ENCODE results near the gene ZNF143. TPM values are rescaled to one million over a fixed set of nuclear protein-coding genes. Genes with fewer than 3 reads are reported as not detected.

ZNF143 gene
- total and polyA plus RNA-seq, 10 of the 15 experiments (the other 5 are each of a cell fraction or from before 2014, with no cell fraction given), result 13.6 to 48.7 (median 19.4) TPM

DNA sequence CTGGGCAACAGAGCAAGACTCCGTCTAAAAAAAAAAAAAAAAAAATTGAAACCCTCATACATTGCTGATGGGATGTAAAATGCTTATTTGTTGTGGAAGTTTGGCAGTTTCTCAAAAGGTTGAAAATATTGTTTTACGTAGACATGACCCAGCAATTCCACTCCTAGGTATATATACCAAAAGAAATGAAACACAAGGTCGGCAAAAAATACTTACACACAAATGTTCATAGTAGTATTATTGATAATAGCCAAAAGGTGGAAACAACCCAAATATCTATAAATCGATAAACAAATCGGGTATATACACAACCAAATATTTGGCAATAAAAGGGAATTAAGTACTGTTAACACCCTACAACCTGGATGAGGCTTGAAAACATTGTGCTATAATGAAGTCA lies 5.1 kb upstream of the ZNF143 start:
- BruUV-seq (replicated peaks), result no TSS peak
- no peaks in the 10 kb centered on the region for H4K20me1 ChIP-seq (ENCODE audit: control insufficient read depth, insufficient read depth)
- H3K9ac ChIP-seq (ENCODE audit: control insufficient read depth, insufficient read depth, low read length), result no peak overlapping the region
- ChIA-PET SMC1A (ENCODE audit: uncharacterized antibody, unreplicated experiment) (interaction anchor here (0.8 kb wide), 1 partner anchor 52 kb away, joined by 4 read pairs; no protein-coding TSS in a partner anchor), CTCF (no interaction called here), POLR2A (no interaction called here), RAD21 (ENCODE audit: unreplicated experiment) (interaction anchor here (0.7 kb wide), 1 partner anchor 19 kb away, joined by 3 read pairs; no protein-coding TSS in a partner anchor)
- no peak for ATAC-seq
- no peaks in the 10 kb centered on the region for H3K27me3 ChIP-seq (replicated peaks in 1 of 2; ENCODE audit: control insufficient read depth in 2 of 2, insufficient read depth in 2 of 2, low read length in 1 of 2)
- DNase-seq (ENCODE audit: low read depth, low spot score), result no peak
- H2AFZ ChIP-seq (ENCODE audit: control insufficient read depth, low read depth, low read length), result no peak overlapping the region
- no peak overlapping the region for H3K4me3 ChIP-seq
- no peak overlapping the region for H3K27ac ChIP-seq (ENCODE audit: control insufficient read depth, insufficient read depth)
- H3K4me2 ChIP-seq (ENCODE audit: control insufficient read depth, insufficient read depth), result no peak overlapping the region
- WGBS (ENCODE audit: insufficient coverage, insufficient replicate concordance, low lambda C conversion rate, missing lambda C conversion rate), result 96% methylated on average over 4 of the region's 5 CpGs
- intact Hi-C loops (cut with micrococcal nuclease; ENCODE audit: unreplicated experiment), result no loop called here
- no peaks in the 10 kb centered on the region for H3K4me1 ChIP-seq (ENCODE audit: control insufficient read depth, insufficient read depth, low read length)
- FAIRE-seq, result no peak
- H3K9me3 ChIP-seq (replicated peaks; ENCODE audit: control insufficient read depth, insufficient read depth, low read length), result no peaks in the 10 kb centered on the region
- H3K79me2 ChIP-seq (ENCODE audit: control insufficient read depth, insufficient read depth, low read length), result peaks cover 16% of the 10 kb centered on the region
- in situ Hi-C loops (cut with MboI), result no loop called here
- H3K36me3 ChIP-seq (ENCODE audit: control insufficient read depth in 2 of 2, insufficient read depth in 2 of 2, low read length in 1 of 2), result no peaks in the 10 kb centered on the region
- no peak for TF ChIP-seq EED (IDR thresholded peaks at IDR 0.05; ENCODE audit: low read depth)
- TF ChIP-seq NBN (IDR thresholded peaks at IDR 0.05), result no peak

DNA sequence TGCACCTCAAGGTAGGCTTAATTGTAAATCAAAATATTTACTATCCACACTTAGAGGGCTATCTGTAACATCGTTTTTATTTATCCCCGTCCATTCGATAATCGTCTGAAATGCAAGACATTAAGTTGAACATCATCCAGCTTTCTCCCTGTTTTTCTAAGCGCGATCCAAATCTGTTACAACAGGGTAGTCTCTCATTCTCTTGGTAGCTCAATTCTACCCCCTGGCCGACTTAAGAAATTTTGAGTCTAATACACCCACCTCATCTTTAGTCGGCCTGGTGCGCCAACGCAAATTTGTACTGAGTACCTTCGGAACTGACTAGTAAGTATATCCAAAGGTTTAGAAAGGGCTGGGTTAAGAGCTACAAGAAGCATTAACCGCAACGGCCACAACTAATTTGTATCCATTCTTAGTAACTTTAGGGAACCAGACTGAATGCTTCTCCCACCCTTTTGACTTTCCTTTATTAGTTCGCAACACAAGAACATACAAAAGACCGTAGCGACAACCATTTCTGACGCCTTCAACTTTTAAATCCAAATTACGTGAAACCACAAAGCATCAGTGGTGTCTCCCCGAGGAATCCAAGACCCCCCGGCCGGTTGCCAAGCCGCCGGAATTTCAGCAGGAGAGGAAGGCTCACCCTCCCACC lies 1.0 kb upstream of the ZNF143 start:
- Histone ChIP-seq H3K9me3 (replicated peaks; ENCODE audit: control insufficient read depth, insufficient read depth, low read length) (no peaks in the 10 kb centered on the region), H3K36me3 (ENCODE audit: control insufficient read depth in 2 of 2, insufficient read depth in 2 of 2, low read length in 1 of 2) (no peaks in the 10 kb centered on the region), H4K20me1 (ENCODE audit: control insufficient read depth, insufficient read depth) (no peaks in the 10 kb centered on the region), H3K9ac (ENCODE audit: control insufficient read depth, insufficient read depth, low read length) (peak overlapping the region; percentile 100), H3K4me2 (ENCODE audit: control insufficient read depth, insufficient read depth) (peak overlapping the region; percentile 97), H3K27ac (ENCODE audit: control insufficient read depth, insufficient read depth) (peak overlapping the region; percentile 100), H3K4me3 (peak overlapping the region; percentile 98), H3K4me1 (ENCODE audit: control insufficient read depth, insufficient read depth, low read length) (peaks cover 7% of the 10 kb centered on the region), H3K27me3 (replicated peaks in 1 of 2; ENCODE audit: control insufficient read depth in 2 of 2, insufficient read depth in 2 of 2, low read length in 1 of 2) (no peaks in the 10 kb centered on the region), H2AFZ (ENCODE audit: control insufficient read depth, low read depth, low read length) (peak overlapping the region; percentile 85), H3K79me2 (ENCODE audit: control insufficient read depth, insufficient read depth, low read length) (peaks cover 46% of the 10 kb centered on the region)
- CTCF ChIA-PET, result interaction anchor here (0.6 to 4.2 kb wide), 15 partner anchors 12 to 546 kb away, joined by 3 to 35 read pairs (median 4); partner anchors contain the start of gene IPO7
- in situ Hi-C loops (cut with MboI), result no loop called here
- ATAC-seq, result peak; percentile 1; the same call in 1 of the 3 replicates
- FAIRE-seq, result peak; percentile 66
- 1% methylated on average over 23 of the region's 23 CpGs for WGBS (ENCODE audit: insufficient coverage, insufficient replicate concordance, low lambda C conversion rate, missing lambda C conversion rate)
- RAD21 ChIA-PET (ENCODE audit: unreplicated experiment), result interaction anchor here (0.6 to 3.7 kb wide), 17 partner anchors 10 to 876 kb away, joined by 3 to 20 read pairs (median 6); partner anchors contain the start of genes IPO7 and WEE1
- POLR2A ChIA-PET, result interaction anchor here (0.5 to 2.7 kb wide), 22 partner anchors 8 to 179 kb away, joined by 3 to 11 read pairs (median 6); partner anchors contain the start of genes IPO7 and WEE1
- SMC1A ChIA-PET (ENCODE audit: uncharacterized antibody, unreplicated experiment), result interaction anchor here (0.5 to 3.5 kb wide), 19 partner anchors 12 to 330 kb away, joined by 3 to 21 read pairs (median 4); partner anchors contain the start of gene TMEM41B
- DNase-seq (ENCODE audit: low read depth, low spot score), result no peak
- intact Hi-C loops (cut with micrococcal nuclease; ENCODE audit: unreplicated experiment), result loop anchor here (2.0 to 5.0 kb wide), 4 partner anchors 47 to 288 kb away; no protein-coding TSS in a partner anchor
- TSS peak; percentile 96 for BruUV-seq (replicated peaks)
- TF ChIP-seq SRF (IDR thresholded peaks at IDR 0.05; ENCODE audit: low read depth in 2 of 2, low read length in 2 of 2), result no peak
- no peak for TF ChIP-seq SPI1 (IDR thresholded peaks at IDR 0.05; ENCODE audit: borderline replicate concordance, insufficient read depth, low read depth, low read length)
- TF ChIP-seq, protein P1, sequence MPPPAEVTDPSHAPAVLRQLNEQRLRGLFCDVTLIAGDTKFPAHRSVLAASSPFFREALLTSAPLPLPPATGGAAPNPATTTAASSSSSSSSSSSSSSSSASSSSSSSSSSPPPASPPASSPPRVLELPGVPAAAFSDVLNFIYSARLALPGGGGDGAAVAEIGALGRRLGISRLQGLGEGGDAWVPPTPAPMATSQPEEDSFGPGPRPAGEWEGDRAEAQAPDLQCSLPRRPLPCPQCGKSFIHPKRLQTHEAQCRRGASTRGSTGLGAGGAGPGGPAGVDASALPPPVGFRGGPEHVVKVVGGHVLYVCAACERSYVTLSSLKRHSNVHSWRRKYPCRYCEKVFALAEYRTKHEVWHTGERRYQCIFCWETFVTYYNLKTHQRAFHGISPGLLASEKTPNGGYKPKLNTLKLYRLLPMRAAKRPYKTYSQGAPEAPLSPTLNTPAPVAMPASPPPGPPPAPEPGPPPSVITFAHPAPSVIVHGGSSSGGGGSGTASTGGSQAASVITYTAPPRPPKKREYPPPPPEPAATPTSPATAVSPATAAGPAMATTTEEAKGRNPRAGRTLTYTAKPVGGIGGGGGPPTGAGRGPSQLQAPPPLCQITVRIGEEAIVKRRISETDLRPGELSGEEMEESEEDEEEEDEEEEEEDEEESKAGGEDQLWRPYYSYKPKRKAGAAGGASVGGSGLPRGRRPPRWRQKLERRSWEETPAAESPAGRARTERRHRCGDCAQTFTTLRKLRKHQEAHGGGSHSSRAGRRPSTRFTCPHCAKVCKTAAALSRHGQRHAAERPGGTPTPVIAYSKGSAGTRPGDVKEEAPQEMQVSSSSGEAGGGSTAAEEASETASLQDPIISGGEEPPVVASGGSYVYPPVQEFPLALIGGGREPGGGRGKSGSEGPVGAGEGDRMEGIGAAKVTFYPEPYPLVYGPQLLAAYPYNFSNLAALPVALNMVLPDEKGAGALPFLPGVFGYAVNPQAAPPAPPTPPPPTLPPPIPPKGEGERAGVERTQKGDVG (CRISPR knock-in tag; IDR thresholded peaks at IDR 0.05), result no peak
- TF ChIP-seq, protein P2, sequence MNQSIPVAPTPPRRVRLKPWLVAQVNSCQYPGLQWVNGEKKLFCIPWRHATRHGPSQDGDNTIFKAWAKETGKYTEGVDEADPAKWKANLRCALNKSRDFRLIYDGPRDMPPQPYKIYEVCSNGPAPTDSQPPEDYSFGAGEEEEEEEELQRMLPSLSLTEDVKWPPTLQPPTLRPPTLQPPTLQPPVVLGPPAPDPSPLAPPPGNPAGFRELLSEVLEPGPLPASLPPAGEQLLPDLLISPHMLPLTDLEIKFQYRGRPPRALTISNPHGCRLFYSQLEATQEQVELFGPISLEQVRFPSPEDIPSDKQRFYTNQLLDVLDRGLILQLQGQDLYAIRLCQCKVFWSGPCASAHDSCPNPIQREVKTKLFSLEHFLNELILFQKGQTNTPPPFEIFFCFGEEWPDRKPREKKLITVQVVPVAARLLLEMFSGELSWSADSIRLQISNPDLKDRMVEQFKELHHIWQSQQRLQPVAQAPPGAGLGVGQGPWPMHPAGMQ (IDR thresholded peaks at IDR 0.05; ENCODE audit: borderline replicate concordance), result no peak
- TF ChIP-seq TAF1 (IDR thresholded peaks at IDR 0.05; ENCODE audit: borderline replicate concordance, low read depth, low read length), result no peak
- no peak; the same call in 1 of the 2 replicates for TF ChIP-seq BACH1 (IDR thresholded peaks at IDR 0.05; ENCODE audit: borderline replicate concordance)
- TF ChIP-seq SUPT20H (IDR thresholded peaks at IDR 0.05; ENCODE audit: borderline replicate concordance, control insufficient read depth, low read depth, low read length), result no peak
- no peak for TF ChIP-seq TCF7 (IDR thresholded peaks at IDR 0.05; ENCODE audit: borderline replicate concordance)
- no peak for TF ChIP-seq SREBF1 (IDR thresholded peaks at IDR 0.05; ENCODE audit: low read length)
- no peak for TF ChIP-seq LARP7 (IDR thresholded peaks at IDR 0.05)
